ENCODE data around the gene SCG3. TPM values are rescaled to one million over a fixed set of nuclear protein-coding genes. Genes with fewer than 3 reads are reported as not detected.

SCG3 gene
- total RNA-seq, 4 donors from 2014 or later, result 0.47 TPM; not detected in 3

- DNase-seq (ENCODE audit: low spot score) (no peak), ATAC-seq (ENCODE audit: low FRiP score) (no peak)
- no peak for TF ChIP-seq CTCF (IDR thresholded peaks at IDR 0.05)
These were observed 982 bp upstream of the SCG3 start for GRCh38 chr15:51680321-51680720.

GRCh38 chr15:51687565-51687964 lies 6.3 kb downstream of the SCG3 start:
- TF ChIP-seq CTCF (IDR thresholded peaks at IDR 0.05), result no peak
- no peak for DNase-seq (ENCODE audit: low spot score)
- ATAC-seq (ENCODE audit: low FRiP score), result no peak

- no peak for TF ChIP-seq CTCF (IDR thresholded peaks at IDR 0.05)
- no peak for ATAC-seq (ENCODE audit: low FRiP score)
These were observed 7.6 kb downstream of the SCG3 start for GRCh38 chr15:51688863-51689262.

GRCh38 chr15:51692154-51692553 lies 10.9 kb downstream of the SCG3 start:
- no peak for DNase-seq (ENCODE audit: low spot score)
- no peak for TF ChIP-seq CTCF (IDR thresholded peaks at IDR 0.05)
- ATAC-seq (ENCODE audit: low FRiP score), result no peak

More at GRCh38 chr15:51688863-51689262, 7.6 kb downstream of the SCG3 start:
- DNase-seq (ENCODE audit: low spot score), result no peak

- ATAC-seq (ENCODE audit: low FRiP score) (no peak), DNase-seq (ENCODE audit: low spot score) (no peak)
- TF ChIP-seq CTCF (IDR thresholded peaks at IDR 0.05), result no peak
These were observed 15.3 kb downstream of the SCG3 start for GRCh38 chr15:51696566-51696965.

- ATAC-seq (ENCODE audit: low FRiP score) (no peak), DNase-seq (ENCODE audit: low spot score) (no peak)
- no peak for TF ChIP-seq CTCF (IDR thresholded peaks at IDR 0.05)
These were observed 15.9 kb downstream of the SCG3 start for GRCh38 chr15:51697163-51697562.

GRCh38 chr15:51699373-51699772 lies 18.1 kb downstream of the SCG3 start:
- ATAC-seq (ENCODE audit: low FRiP score) (no peak), DNase-seq (ENCODE audit: low spot score) (no peak)
- no peak for TF ChIP-seq CTCF (IDR thresholded peaks at IDR 0.05)

Data from omental fat pad (tissue), 4 donors.